H9 (cell line): ENCODE measurements around the gene WFDC5. TPM values are rescaled to one million over a fixed set of nuclear protein-coding genes. Genes with fewer than 3 reads are reported as not detected.

Source experiments
- DNase-seq: peaks from one replicate; pipeline ENCODE4 v3.0.0-alpha.2; 2017
- H2AFZ ChIP-seq: one replicate; pipeline ENCODE4 v1.6.1; 2013; ENCODE audit warnings: mild to moderate bottlenecking, low read length, control low read depth, moderate library complexity
- H2AK5ac ChIP-seq: 2 replicates; pipeline ENCODE4 v1.6.1; 2013; ENCODE audit warnings: low read length, control low read depth, mixed read lengths; ENCODE audit not compliant: insufficient read length
- H2BK120ac ChIP-seq: one replicate; pipeline ENCODE4 v1.6.1; 2013; ENCODE audit warnings: low read depth, mild to moderate bottlenecking, low read length, control low read depth, inconsistent platforms; ENCODE audit not compliant: poor library complexity, severe bottlenecking
- H2BK12ac ChIP-seq: 2 replicates; pipeline ENCODE4 v1.6.1; 2013; ENCODE audit warnings: low read length, control low read depth, mixed read lengths, low read depth; ENCODE audit not compliant: insufficient read length
- H2BK15ac ChIP-seq: 2 replicates; pipeline ENCODE4 v1.6.1; 2013; ENCODE audit warnings: low read depth, low read length, control low read depth
- H2BK20ac ChIP-seq: one replicate; pipeline ENCODE4 v1.6.1; 2013; ENCODE audit warnings: low read depth, mild to moderate bottlenecking, low read length, control low read depth, inconsistent platforms; ENCODE audit not compliant: poor library complexity, severe bottlenecking
- H2BK5ac ChIP-seq: 2 replicates; pipeline ENCODE4 v1.6.1; 2013; ENCODE audit warnings: low read length, control low read depth, mixed read lengths; ENCODE audit not compliant: insufficient read length
- H3K14ac ChIP-seq: 2 replicates; pipeline ENCODE4 v1.6.1; 2013; ENCODE audit warnings: low read length, control low read depth; ENCODE audit not compliant: insufficient read depth
- H3K18ac ChIP-seq: 2 replicates; pipeline ENCODE4 v1.6.1; 2013; ENCODE audit warnings: low read depth, mild to moderate bottlenecking, mixed read lengths, low read length, control low read depth; ENCODE audit not compliant: insufficient read length
- H3K23ac ChIP-seq: 2 replicates; pipeline ENCODE4 v1.6.1; 2013; ENCODE audit warnings: low read length, control low read depth, mixed read lengths, low read depth; ENCODE audit not compliant: insufficient read length
- H3K23me2 ChIP-seq: 2 replicates; pipeline ENCODE4 v1.6.1; 2013; ENCODE audit warnings: low read depth, mild to moderate bottlenecking, mixed read lengths, low read length, control low read depth; ENCODE audit not compliant: insufficient read length, poor library complexity, severe bottlenecking
- H3K27ac ChIP-seq: 2 replicates; pipeline ENCODE4 v1.5.1; 2013; ENCODE audit warnings: low read length, control low read depth, mixed read lengths, low read depth; ENCODE audit not compliant: insufficient read length
- H3K27me3 ChIP-seq: 2 replicates; pipeline ENCODE4 v1.6.1; 2013; ENCODE audit warnings: low read length, control low read depth, inconsistent platforms; ENCODE audit not compliant: insufficient read depth
- H3K4ac ChIP-seq: 2 replicates; pipeline ENCODE4 v1.6.1; 2013; ENCODE audit warnings: low read depth, mild to moderate bottlenecking, control low read depth, inconsistent platforms, low read length, moderate library complexity
- H3K4me1 ChIP-seq: 2 replicates; pipeline ENCODE4 v1.6.1; 2013; ENCODE audit warnings: low read length, control low read depth, inconsistent platforms; ENCODE audit not compliant: insufficient read depth
- H3K4me2 ChIP-seq: 2 replicates; pipeline ENCODE4 v1.6.1; 2013; ENCODE audit warnings: low read length, control low read depth, mixed read lengths; ENCODE audit not compliant: insufficient read length, insufficient read depth
- H3K56ac ChIP-seq: 2 replicates; pipeline ENCODE4 v1.6.1; 2013; ENCODE audit warnings: low read depth, mild to moderate bottlenecking, mixed read lengths, low read length, control low read depth; ENCODE audit not compliant: insufficient read length
- H3K79me1 ChIP-seq: 2 replicates; pipeline ENCODE4 v1.6.1; 2013; ENCODE audit warnings: low read depth, mild to moderate bottlenecking, moderate library complexity, low read length, control low read depth, inconsistent platforms; ENCODE audit not compliant: insufficient read depth, poor library complexity, severe bottlenecking
- H3K79me2 ChIP-seq: 2 replicates; pipeline ENCODE4 v1.6.1; 2013; ENCODE audit warnings: low read length, control low read depth, inconsistent platforms; ENCODE audit not compliant: insufficient read depth
- H3K9ac ChIP-seq: 2 replicates; pipeline ENCODE4 v1.6.1; 2013; ENCODE audit warnings: low read length, control low read depth, mixed read lengths; ENCODE audit not compliant: insufficient read length; ENCODE audit errors: extremely low read depth
- H3K9me3 ChIP-seq: one replicate; pipeline ENCODE4 v1.6.1; 2013; ENCODE audit warnings: low read depth, low read length, inconsistent platforms; ENCODE audit not compliant: control insufficient read depth
- H3T11ph ChIP-seq: one replicate; pipeline ENCODE4 v1.6.1; 2013; ENCODE audit warnings: mild to moderate bottlenecking, low read length, control low read depth, inconsistent platforms
- H4K20me1 ChIP-seq: one replicate; pipeline ENCODE4 v1.6.1; 2013; ENCODE audit not compliant: control insufficient read depth, insufficient read length, insufficient read depth
- H4K5ac ChIP-seq: 2 replicates; pipeline ENCODE4 v1.6.1; 2013; ENCODE audit warnings: low read depth, mild to moderate bottlenecking, mixed read lengths, low read length, control low read depth; ENCODE audit not compliant: insufficient read length
- H4K8ac ChIP-seq: replicated peaks from 2 replicates; pipeline ENCODE4 v1.6.1; 2013; ENCODE audit warnings: low read length, control low read depth, mixed read lengths, low read depth; ENCODE audit not compliant: insufficient read length
- H4K91ac ChIP-seq: 2 replicates; pipeline ENCODE4 v1.6.1; 2013; ENCODE audit warnings: low read depth, mild to moderate bottlenecking, moderate library complexity, mixed read lengths, low read length, control low read depth; ENCODE audit not compliant: insufficient read length
- H3K27ac Mint-ChIP-seq, 3 experiments: 2 replicates in 2 of 3; 3 replicates in 1 of 3; pipeline ENCODE4 v1.8.0; 2020 to 2021; ENCODE audit warnings: mixed read lengths in 3 of 3, mild to moderate bottlenecking in 1 of 3, moderate library complexity in 1 of 3
- H3K27me3 Mint-ChIP-seq: 2 replicates; pipeline ENCODE4 v1.8.0; 2021; ENCODE audit warnings: low read depth, mild to moderate bottlenecking, moderate library complexity, mixed read lengths
- H3K36me3 Mint-ChIP-seq, 3 experiments: 2 replicates in 2 of 3; 3 replicates in 1 of 3; pipeline ENCODE4 v1.8.0; 2020 to 2021; ENCODE audit warnings: low read depth in 3 of 3, mixed read lengths in 3 of 3; ENCODE audit not compliant: insufficient read depth in 1 of 3
- H3K4me1 Mint-ChIP-seq, 2 experiments: 2 replicates each; pipeline ENCODE4 v1.8.0; 2020; ENCODE audit warnings: mixed read lengths in 2 of 2
- H3K4me3 Mint-ChIP-seq, 2 experiments: 2 replicates in 1 of 2; 3 replicates in 1 of 2; pipeline ENCODE4 v1.8.0; 2020 to 2021; ENCODE audit warnings: mild to moderate bottlenecking in 2 of 2, mixed read lengths in 2 of 2, moderate library complexity in 1 of 2
- H3K9me3 Mint-ChIP-seq, 2 experiments: 2 replicates in 1 of 2; 3 replicates in 1 of 2; pipeline ENCODE4 v1.8.0; 2020; ENCODE audit warnings: mild to moderate bottlenecking in 2 of 2, mixed read lengths in 2 of 2, moderate library complexity in 1 of 2
- CTCF ChIP-seq: fragments of 200-600 bp; sonication (generic); conservative IDR thresholded peaks from 3 replicates; pipeline ENCODE4 v1.8.0; 2021; ENCODE audit warnings: antibody characterized with exemption, mild to moderate bottlenecking
- WGBS: extraction: QIAGEN DNeasy Blood & Tissue Kit; methylation state at CpG from one replicate; pipeline ENCODE4 v1.1.7; 2013; ENCODE audit warnings: missing lambda C conversion rate, low lambda C conversion rate, mixed read lengths; ENCODE audit not compliant: insufficient read length; ENCODE audit errors: extremely low coverage; 5-methylcytosine and 5-hydroxymethylcytosine counted together
- total RNA-seq: library from RNA; stranded (reverse); gene quantifications from 2 replicates; pipeline ENCODE4 v1.2.1, GENCODE V29; 2021

Gene WFDC5
- total RNA-seq, 1 experiment from 2014 or later = not detected

- Histone ChIP-seq H3K79me2 (no peaks in the 10 kb centered on the region), H4K8ac (no peak overlapping the region), H4K91ac (no peak overlapping the region), H2AK5ac (no peak overlapping the region), H2BK20ac (no peak overlapping the region), H3T11ph (no peak overlapping the region), H3K27ac (no peak overlapping the region), H3K79me1 (no peaks in the 10 kb centered on the region), H2BK12ac (no peak overlapping the region), H3K56ac (no peak overlapping the region), H3K4me1 (no peaks in the 10 kb centered on the region; the same call in 1 of the 2 replicates), H3K27me3 (no peaks in the 10 kb centered on the region; the same call in 1 of the 2 replicates), H3K23ac (no peak overlapping the region), H2BK120ac (no peak overlapping the region), H3K4me2 (no peak overlapping the region), H3K23me2 (no peaks in the 10 kb centered on the region), H2BK5ac (no peak overlapping the region), H3K4ac (no peak overlapping the region), H3K14ac (no peak overlapping the region), H2BK15ac (no peak overlapping the region), H3K18ac (no peak overlapping the region), H3K9ac (no peak overlapping the region), H2AFZ (no peak overlapping the region), H4K20me1 (no peaks in the 10 kb centered on the region), H4K5ac (no peak overlapping the region), H3K9me3 (no peaks in the 10 kb centered on the region)
- no CpG with 5 or more reads among the region's 56 CpGs for WGBS
- H3K9me3 Mint-ChIP-seq = peaks cover 0 to 4% of the 10 kb centered on the region in 2 experiments; a peak in 2 of 5 replicates
- H3K4me1 Mint-ChIP-seq = peaks cover 11% of the 10 kb centered on the region in 2 experiments
- peak; percentile 50 for DNase-seq
- H3K36me3 Mint-ChIP-seq = peaks cover 2 to 4% (median 2%) of the 10 kb centered on the region in 3 experiments; a peak in 5 of 7 replicates
- H3K4me3 Mint-ChIP-seq = no peak overlapping the region
- peaks cover 50% of the 10 kb centered on the region for H3K27me3 Mint-ChIP-seq
- H3K27ac Mint-ChIP-seq = no peak overlapping the region
- TF ChIP-seq CTCF = no peak
Measured at GRCh38 chr20:45097485-45098102, 17.4 kb downstream of the WFDC5 start.
